Kidney epithelial cell (primary cell): Measurements from ENCODE around the gene ARF1. TPM values are rescaled to one million over a fixed set of nuclear protein-coding genes. Genes with fewer than 3 reads are reported as not detected.
"Not testable (repeated sequence)": the region's sequence is repeated elsewhere in the genome, so short reads cannot be mapped to it uniquely, and the experiment has no call there.

Experiments
- DNase-seq: peaks from one replicate; pipeline ENCODE4 v3.0.0-alpha.2; 2010; ENCODE audit warnings: low read depth
- H3K27me3 ChIP-seq: 2 replicates; pipeline ENCODE4 v1.6.0; 2011; ENCODE audit warnings: low read length; ENCODE audit not compliant: control insufficient read depth, insufficient read depth
- H3K36me3 ChIP-seq: 2 replicates; pipeline ENCODE4 v1.5.1; 2011; ENCODE audit warnings: low read length; ENCODE audit not compliant: control insufficient read depth, insufficient read depth
- H3K4me3 ChIP-seq: 2 replicates; pipeline ENCODE4 v1.5.1; 2011; ENCODE audit warnings: low read depth, mild to moderate bottlenecking, control low read depth, low read length
- total RNA-seq: library from RNA; depleted of rRNA; stranded (reverse); fragments of >200 nt; gene quantifications from 2 replicates; pipeline ENCODE4 v1.2.3, GENCODE V29; 2015
- TF ChIP-seq, protein P1 (sequence below): IDR thresholded peaks from 2 replicates; pipeline ENCODE4 v1.5.1; 2011; ENCODE audit warnings: mild to moderate bottlenecking, moderate library complexity, low read length, control low read depth, inconsistent platforms; ENCODE audit not compliant: insufficient read depth, poor library complexity, severe bottlenecking

ARF1 gene
- total RNA-seq, 1 donor from 2014 or later = 479 TPM

DNA sequence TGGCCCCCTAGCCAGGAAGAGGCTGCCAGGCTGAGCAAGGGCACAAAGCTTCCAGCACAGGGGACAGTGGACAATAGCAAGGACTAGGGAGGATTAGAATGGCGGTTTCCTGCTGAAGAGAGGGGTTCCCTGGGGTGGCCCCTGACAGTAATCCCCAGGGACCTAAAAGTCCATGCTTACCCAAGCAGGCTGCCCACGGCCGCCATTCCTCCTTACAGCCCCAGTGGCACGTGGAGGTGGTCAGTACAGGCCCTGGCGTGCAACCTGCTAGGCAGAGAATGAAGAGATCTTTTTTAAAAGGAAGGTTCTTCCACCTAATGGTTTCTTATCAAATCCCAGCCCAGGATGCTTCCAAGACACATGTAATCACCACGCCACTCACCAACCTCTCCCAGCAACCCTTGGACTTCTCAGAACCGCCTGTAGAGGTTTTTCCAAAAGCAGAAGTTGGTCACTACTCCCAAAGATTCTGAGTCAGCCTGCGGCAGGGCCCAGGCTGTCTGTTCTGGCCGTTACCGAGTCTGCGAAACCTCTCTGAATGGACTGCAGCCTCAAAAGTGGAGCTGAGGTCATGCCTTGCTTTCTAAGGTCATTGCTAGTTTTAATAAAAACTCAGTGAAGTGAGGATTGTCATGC, 25.7 kb downstream of the ARF1 start:
- Histone ChIP-seq H3K4me3 (peak overlapping the region; percentile 72), H3K36me3 (no peaks in the 10 kb centered on the region), H3K27me3 (no peaks in the 10 kb centered on the region)
- TF ChIP-seq, protein P1, sequence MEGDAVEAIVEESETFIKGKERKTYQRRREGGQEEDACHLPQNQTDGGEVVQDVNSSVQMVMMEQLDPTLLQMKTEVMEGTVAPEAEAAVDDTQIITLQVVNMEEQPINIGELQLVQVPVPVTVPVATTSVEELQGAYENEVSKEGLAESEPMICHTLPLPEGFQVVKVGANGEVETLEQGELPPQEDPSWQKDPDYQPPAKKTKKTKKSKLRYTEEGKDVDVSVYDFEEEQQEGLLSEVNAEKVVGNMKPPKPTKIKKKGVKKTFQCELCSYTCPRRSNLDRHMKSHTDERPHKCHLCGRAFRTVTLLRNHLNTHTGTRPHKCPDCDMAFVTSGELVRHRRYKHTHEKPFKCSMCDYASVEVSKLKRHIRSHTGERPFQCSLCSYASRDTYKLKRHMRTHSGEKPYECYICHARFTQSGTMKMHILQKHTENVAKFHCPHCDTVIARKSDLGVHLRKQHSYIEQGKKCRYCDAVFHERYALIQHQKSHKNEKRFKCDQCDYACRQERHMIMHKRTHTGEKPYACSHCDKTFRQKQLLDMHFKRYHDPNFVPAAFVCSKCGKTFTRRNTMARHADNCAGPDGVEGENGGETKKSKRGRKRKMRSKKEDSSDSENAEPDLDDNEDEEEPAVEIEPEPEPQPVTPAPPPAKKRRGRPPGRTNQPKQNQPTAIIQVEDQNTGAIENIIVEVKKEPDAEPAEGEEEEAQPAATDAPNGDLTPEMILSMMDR = no peak
- DNase-seq = no peak

DNA sequence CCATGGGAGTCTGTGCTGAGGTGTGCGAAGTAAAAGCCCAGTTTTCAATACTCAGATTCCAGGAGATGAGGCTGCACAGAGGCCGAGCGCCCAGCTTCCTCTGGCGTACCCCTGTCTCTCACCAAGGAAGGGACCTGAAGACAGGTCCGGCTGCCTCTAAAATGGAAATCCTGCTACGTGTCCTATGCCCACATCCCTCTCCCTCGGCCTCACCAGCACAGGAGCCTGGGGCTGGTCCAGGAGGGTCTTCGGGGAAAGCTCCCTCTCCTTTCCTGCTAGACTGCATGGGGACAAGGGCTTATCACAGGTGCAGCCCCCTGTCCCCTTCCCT, 26.2 kb downstream of the ARF1 start:
- peak overlapping the region; percentile 72 for H3K4me3 ChIP-seq
- H3K36me3 ChIP-seq = no peaks in the 10 kb centered on the region
- TF ChIP-seq, protein P1 = no peak
- no peak for DNase-seq
- no peaks in the 10 kb centered on the region for H3K27me3 ChIP-seq

DNA sequence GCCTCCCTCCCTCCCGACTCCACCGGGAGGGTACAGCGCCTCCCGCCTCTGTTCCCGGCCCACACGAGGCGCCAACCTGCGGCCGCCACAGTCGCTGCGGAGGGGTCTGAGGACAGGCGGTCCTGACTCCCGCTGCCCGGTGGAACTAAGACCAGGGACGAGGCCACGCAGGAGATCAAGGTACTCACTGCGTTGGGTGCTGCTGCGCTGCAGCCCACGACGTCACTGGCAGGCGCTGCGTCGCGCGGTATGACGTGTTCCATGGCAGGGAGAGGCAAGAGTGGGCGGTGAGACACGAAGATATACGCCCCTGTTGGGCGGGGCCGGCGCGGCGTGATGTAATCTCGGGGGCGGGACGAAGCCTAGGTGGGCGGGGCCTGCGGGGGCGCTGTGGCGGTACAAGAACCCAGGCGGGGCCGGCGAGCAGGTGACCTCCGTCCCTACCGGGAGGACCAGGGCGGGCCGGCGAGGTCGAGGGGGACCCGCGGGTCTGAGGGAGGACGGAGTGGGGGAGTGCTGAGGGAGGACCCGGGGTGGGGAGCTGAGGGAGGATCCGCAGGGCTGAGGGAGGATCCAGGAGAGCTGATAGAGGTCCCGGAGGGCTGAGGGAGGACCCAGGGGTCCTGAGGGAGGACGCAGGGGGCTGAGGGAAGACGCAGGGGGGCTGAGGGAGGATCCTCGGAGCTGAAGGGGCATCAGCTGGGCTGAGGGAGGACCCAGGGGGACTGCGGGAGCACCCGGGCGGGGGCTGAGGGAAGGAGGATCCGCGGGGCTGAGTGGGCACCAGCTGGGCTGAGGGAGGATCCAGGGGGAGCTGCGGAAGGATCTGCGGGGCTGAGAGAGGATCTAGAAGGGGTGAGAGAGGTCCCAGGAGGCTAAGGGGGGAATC, 26.8 kb downstream of the ARF1 start, which contains the start of gene MRPL55:
MRPL55 (minus strand) TSS at position 227 of the 889 bp plus-strand sequence. CDS start 1,039 bp downstream, outside the sequence.
- TF ChIP-seq, protein P1 = no peak
- DNase-seq = peak; percentile 81

DNA sequence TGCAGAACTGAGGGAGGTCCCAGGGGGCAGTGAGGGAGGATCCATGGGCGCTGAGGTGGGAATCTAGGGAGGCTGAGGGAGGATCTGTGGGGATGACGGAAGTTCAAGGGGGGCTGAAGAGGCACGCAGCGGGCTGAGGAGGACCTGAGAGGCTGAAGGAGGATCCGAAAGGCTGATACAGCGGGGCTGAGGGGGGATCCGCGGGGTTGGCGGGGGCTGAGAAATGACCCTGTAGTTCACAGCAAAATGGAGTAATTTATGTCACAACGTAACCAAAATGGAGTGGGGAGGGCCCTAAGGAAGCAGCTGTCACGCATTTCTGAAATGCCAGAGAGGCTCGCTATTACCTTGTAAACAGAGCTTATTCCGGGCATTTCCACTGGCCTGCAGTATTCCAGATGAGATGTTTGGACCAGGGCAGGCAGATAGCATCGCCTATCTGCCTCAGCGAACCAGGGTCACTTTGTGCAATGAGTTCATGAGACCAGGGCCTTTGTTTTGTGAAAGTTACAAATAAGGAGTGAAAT, 27.5 kb downstream of the ARF1 start:
- no peak for DNase-seq
- peak overlapping the region; percentile 72 for H3K4me3 ChIP-seq
- no peaks in the 10 kb centered on the region for H3K36me3 ChIP-seq
- TF ChIP-seq, protein P1 = no peak
- no peaks in the 10 kb centered on the region for H3K27me3 ChIP-seq

More for the DNA sequence above, 26.8 kb downstream of the ARF1 start, which contains the start of gene MRPL55:
- Histone ChIP-seq H3K4me3 (peak within 1 kb of the TSS; percentile 72), H3K27me3 (no peaks in the 10 kb centered on the region), H3K36me3 (no peaks in the 10 kb centered on the region)

DNA sequence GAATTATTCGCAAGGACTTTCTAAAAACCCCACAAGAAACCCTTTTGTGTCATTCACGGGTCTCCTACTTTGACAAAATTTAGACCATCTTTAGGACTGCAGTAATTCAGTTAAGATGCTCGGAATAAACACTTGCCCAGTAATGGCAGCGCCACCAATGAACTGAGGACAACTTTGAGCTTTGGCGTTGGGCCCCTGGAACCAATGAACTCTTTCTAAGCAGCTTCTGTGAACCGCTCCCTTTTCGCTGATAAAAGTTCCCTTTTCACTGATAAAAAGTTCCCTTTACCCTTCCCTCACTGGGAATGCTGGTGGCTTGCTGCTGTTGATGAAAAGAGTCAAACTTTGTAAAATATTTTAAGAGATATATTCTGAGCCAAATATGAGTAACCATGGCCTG, 28.0 kb downstream of the ARF1 start:
- no peak for DNase-seq
- Histone ChIP-seq H3K27me3 (no peaks in the 10 kb centered on the region), H3K4me3 (no peak overlapping the region), H3K36me3 (no peaks in the 10 kb centered on the region)
- TF ChIP-seq, protein P1 = no peak

DNA sequence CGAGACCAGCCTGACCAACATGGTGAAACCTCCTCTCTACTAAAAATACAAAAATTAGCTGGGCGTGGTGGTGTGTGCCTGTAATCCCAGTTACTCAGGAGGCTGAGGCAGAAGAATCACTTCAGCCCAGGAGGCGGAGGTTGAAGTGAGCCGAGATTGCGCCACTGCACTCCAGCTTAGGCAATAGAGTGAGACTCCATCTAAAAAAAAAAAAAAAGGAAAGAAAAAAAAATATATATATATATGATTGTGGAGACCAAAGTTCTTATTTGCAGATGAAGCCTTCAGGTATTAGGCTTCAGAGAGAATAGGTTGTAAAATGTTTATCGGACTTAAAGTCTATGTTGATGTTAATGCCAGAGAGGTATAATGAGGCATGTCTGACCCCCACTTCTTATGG, 28.8 kb downstream of the ARF1 start:
- DNase-seq = not testable (repeated sequence)

More for the DNA sequence above, 28.8 kb downstream of the ARF1 start:
- H3K27me3 ChIP-seq, H3K36me3 ChIP-seq, H3K4me3 ChIP-seq: not testable (repeated sequence)
